HepG2 (cell line): ENCODE results near the gene STIM2. TPM values are rescaled to one million over a fixed set of nuclear protein-coding genes. Genes with fewer than 3 reads are reported as not detected.

Experiments
- ATAC-seq: fragments of 200-7000 bp; cut with Tn5 transposase; 3 replicates; pipeline ENCODE4 v1.9.1; 2020; ENCODE audit warnings: mild to moderate bottlenecking, moderate library complexity
- BruUV-seq: library from RNA; stranded (reverse); fragments of 400-500 nt; replicated peaks from 2 replicates; lab custom pipeline; 2021; lab: Mats Ljungman, UMichigan
- CTCF ChIA-PET: fragments of 300-600 bp; formaldehyde crosslinking; extraction: SDS; loops from one replicate; lab custom pipeline; 2021; ENCODE audit warnings: low total read pairs, inconsistent platforms, low intra/inter-chr PET ratio; lab: Yijun Ruan, JAX
- POLR2A ChIA-PET: fragments of 350-600 bp; sonication (Branson Sonifier 250); formaldehyde crosslinking; loops from one replicate; lab custom pipeline; 2020; ENCODE audit warnings: antibody characterized with exemption, inconsistent platforms; lab: Yijun Ruan, JAX
- DNase-seq: peaks from one replicate; pipeline ENCODE4 v3.0.0-alpha.2; 2015; ENCODE audit warnings: low spot score
- FAIRE-seq: peaks from 3 replicates; lab custom pipeline; 2011; peaks lifted over from hg19 to GRCh38; lab: Jason Lieb, UNC
- H2AFZ ChIP-seq: one replicate; pipeline ENCODE4 v1.6.1; 2011; ENCODE audit warnings: low read length, inconsistent platforms
- H3K27ac ChIP-seq: fragments of 300-600 bp; 3 replicates; pipeline ENCODE4 v1.8.0; 2011; ENCODE audit warnings: mixed run types, mild to moderate bottlenecking, mixed read lengths, low read length, inconsistent platforms; ENCODE audit not compliant: insufficient read depth; ENCODE audit errors: extremely low read length
- H3K27me3 ChIP-seq, 2 experiments: fragments of 200-600 bp in 1 of 2; 2 replicates in 1 of 2; 3 replicates in 1 of 2; pipeline versions ENCODE4 v1.6.0 to v1.8.0; 2011; ENCODE audit warnings: low read length in 2 of 2, mild to moderate bottlenecking in 2 of 2, moderate library complexity in 2 of 2, inconsistent platforms in 1 of 2; ENCODE audit not compliant: insufficient read depth in 2 of 2, control insufficient read depth in 1 of 2
- H3K36me3 ChIP-seq, 2 experiments: fragments of 200-600 bp in 1 of 2; replicated peaks in 1 of 2; 2 replicates in 1 of 2; 3 replicates in 1 of 2; pipeline versions ENCODE4 v1.5.1 to v1.8.0; 2011; ENCODE audit warnings: low read length in 2 of 2, inconsistent platforms in 1 of 2; ENCODE audit not compliant: insufficient read depth in 2 of 2, control insufficient read depth in 1 of 2
- H3K4me1 ChIP-seq: 2 replicates; pipeline ENCODE4 v1.5.1; 2012; ENCODE audit warnings: low read length, inconsistent platforms; ENCODE audit not compliant: insufficient read depth
- H3K4me2 ChIP-seq: 2 replicates; pipeline ENCODE4 v1.6.0; 2011; ENCODE audit warnings: low read depth, low read length, inconsistent platforms
- H3K4me3 ChIP-seq, 3 experiments: fragments of 200-600 bp in 1 of 3; sonication (generic), shearing (Covaris generic) in 1 of 3; replicated peaks in 1 of 3; 2 replicates each; pipeline ENCODE4 v1.5.1; 2011 to 2016; ENCODE audit warnings: low read length in 3 of 3, inconsistent platforms in 2 of 3, low read depth in 2 of 3, mild to moderate bottlenecking in 2 of 3, control low read depth in 1 of 3, mixed read lengths in 1 of 3; ENCODE audit not compliant: insufficient read depth in 1 of 3
- H3K79me2 ChIP-seq: one replicate; pipeline ENCODE4 v1.6.1; 2011; ENCODE audit warnings: low read length, inconsistent platforms; ENCODE audit not compliant: insufficient read depth
- H3K9ac ChIP-seq: 2 replicates; pipeline ENCODE4 v1.6.0; 2011; ENCODE audit warnings: mild to moderate bottlenecking, low read depth, low read length, inconsistent platforms; ENCODE audit not compliant: insufficient read depth
- H3K9me3 ChIP-seq: 2 replicates; pipeline ENCODE4 v1.5.1; 2012; ENCODE audit warnings: mild to moderate bottlenecking, low read length
- H4K20me1 ChIP-seq: 2 replicates; pipeline ENCODE4 v1.6.0; 2011; ENCODE audit warnings: inconsistent platforms, mild to moderate bottlenecking, low read length, moderate library complexity; ENCODE audit not compliant: insufficient read depth
- CC2D1A ChIP-seq: sonication (generic); formaldehyde crosslinking; IDR thresholded peaks from 2 replicates; pipeline ENCODE4 v1.8.1; 2023; ENCODE audit warnings: mild to moderate bottlenecking, missing genetic modification reagents
- EEA1 ChIP-seq: sonication (generic); formaldehyde crosslinking; IDR thresholded peaks from 2 replicates; pipeline ENCODE4 v1.5.1; 2020; ENCODE audit warnings: mild to moderate bottlenecking, missing genetic modification reagents, borderline replicate concordance
- EHMT2 ChIP-seq: fragments of 200-600 bp; sonication (generic); IDR thresholded peaks from 2 replicates; pipeline ENCODE4 v1.7.0; 2017; ENCODE audit warnings: antibody characterized with exemption, low read depth, low read length, borderline replicate concordance
- GPN1 ChIP-seq: sonication (generic); formaldehyde crosslinking; IDR thresholded peaks from 2 replicates; pipeline ENCODE4 v1.5.1; 2020; ENCODE audit warnings: missing genetic modification reagents, borderline replicate concordance
- LRRFIP1 ChIP-seq: sonication (generic); formaldehyde crosslinking; conservative IDR thresholded peaks from 2 replicates; pipeline ENCODE4 v1.4.0; 2020; ENCODE audit warnings: missing genetic modification reagents
- REL ChIP-seq: sonication (generic); formaldehyde crosslinking; conservative IDR thresholded peaks from 2 replicates; pipeline ENCODE4 v1.8.0; 2022; ENCODE audit warnings: mild to moderate bottlenecking, missing genetic modification reagents, moderate library complexity
- RFX3 ChIP-seq: IDR thresholded peaks from 2 replicates; pipeline ENCODE4 v1.6.1; 2016; ENCODE audit warnings: missing biosample characterization, missing genetic modification reagents
- ZNF3 ChIP-seq: IDR thresholded peaks from 2 replicates; pipeline ENCODE4 v1.7.0; 2017; ENCODE audit warnings: inconsistent platforms
- ZNF564 ChIP-seq: sonication (generic); formaldehyde crosslinking; IDR thresholded peaks from 2 replicates; pipeline ENCODE4 v1.8.1; 2023; ENCODE audit warnings: mild to moderate bottlenecking, missing genetic modification reagents
- ZNF841 ChIP-seq: sonication (generic); formaldehyde crosslinking; IDR thresholded peaks from 2 replicates; pipeline ENCODE4 v1.8.1; 2023; ENCODE audit warnings: missing genetic modification reagents, borderline replicate concordance
- ZSCAN12 ChIP-seq: sonication (generic); formaldehyde crosslinking; IDR thresholded peaks from 2 replicates; pipeline ENCODE4 v1.9.0; 2021; ENCODE audit warnings: mild to moderate bottlenecking, missing genetic modification reagents
- in situ Hi-C: cut with HindIII; loops from 2 replicates; pipeline ENCODE4 v1.10.0; 2017; ENCODE audit warnings: low pct_unique_long_range_greater_than_20kb; ENCODE audit not compliant: extremely low pct_ligation_motif_present
- intact Hi-C: fragments of 100-400 bp; cut with micrococcal nuclease; formaldehyde crosslinking; loops from one replicate; pipeline ENCODE4 v1.10.0; 2022; ENCODE audit not compliant: unreplicated experiment
- polyA plus RNA-seq, 8 experiments: library from polyadenylated mRNA; depleted of rRNA in 3 of 8; stranded (reverse) in 7 of 8; unstranded in 1 of 8; fragments of >200 nt; fragmentation: Illumina TruSeq in 4 of 8; extraction: Trizol in 4 of 8; gene quantifications; 2 replicates each; pipeline versions ENCODE4 v1.2.1 to v1.2.3, GENCODE V29; 2011 to 2016; ENCODE audit warnings: low read depth in 4 of 8, missing spikeins in 1 of 8, mixed read lengths in 1 of 8; ENCODE audit not compliant: insufficient read depth in 1 of 8
- total RNA-seq, 5 experiments: library from RNA; depleted of rRNA; stranded (reverse); fragments of >200 nt; fragmentation: Illumina TruSeq; extraction: Trizol; gene quantifications; 2 replicates each; pipeline ENCODE4 v1.2.3, GENCODE V29; 2016; ENCODE audit warnings: low read depth in 1 of 5
- TF ChIP-seq, protein P1 (sequence below): IDR thresholded peaks from 2 replicates; pipeline ENCODE4 v1.6.1; 2016; ENCODE audit warnings: low read depth, borderline replicate concordance
- TF ChIP-seq, protein P2 (sequence below): sonication (generic); formaldehyde crosslinking; IDR thresholded peaks from 2 replicates; pipeline ENCODE4 v1.8.1; 2023; ENCODE audit warnings: mild to moderate bottlenecking, missing genetic modification reagents

The STIM2 gene
- total and polyA plus RNA-seq, 2 of the 13 experiments (the other 11 are each of a cell fraction or from before 2014, with no cell fraction given): 19.3 to 19.4 TPM

GRCh38 chr4:26947318-26947717 lies 86.7 kb downstream of the STIM2 start (continued):
- TF ChIP-seq RFX3 (CRISPR knock-in tag): no peak
- no peak for TF ChIP-seq EEA1
- TF ChIP-seq, protein P1, sequence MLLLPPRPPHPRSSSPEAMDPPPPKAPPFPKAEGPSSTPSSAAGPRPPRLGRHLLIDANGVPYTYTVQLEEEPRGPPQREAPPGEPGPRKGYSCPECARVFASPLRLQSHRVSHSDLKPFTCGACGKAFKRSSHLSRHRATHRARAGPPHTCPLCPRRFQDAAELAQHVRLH (CRISPR knock-in tag): no peak
- TF ChIP-seq LRRFIP1 (CRISPR knock-in tag): no peak
- TF ChIP-seq REL: no peak
- no peak for TF ChIP-seq ZSCAN12 (CRISPR knock-in tag)
- no peak for TF ChIP-seq GPN1 (CRISPR knock-in tag)
- no peak for TF ChIP-seq ZNF3 (CRISPR knock-in tag)
- TF ChIP-seq, protein P2, sequence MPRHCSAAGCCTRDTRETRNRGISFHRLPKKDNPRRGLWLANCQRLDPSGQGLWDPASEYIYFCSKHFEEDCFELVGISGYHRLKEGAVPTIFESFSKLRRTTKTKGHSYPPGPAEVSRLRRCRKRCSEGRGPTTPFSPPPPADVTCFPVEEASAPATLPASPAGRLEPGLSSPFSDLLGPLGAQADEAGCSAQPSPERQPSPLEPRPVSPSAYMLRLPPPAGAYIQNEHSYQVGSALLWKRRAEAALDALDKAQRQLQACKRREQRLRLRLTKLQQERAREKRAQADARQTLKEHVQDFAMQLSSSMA (CRISPR knock-in tag): no peak

DNA sequence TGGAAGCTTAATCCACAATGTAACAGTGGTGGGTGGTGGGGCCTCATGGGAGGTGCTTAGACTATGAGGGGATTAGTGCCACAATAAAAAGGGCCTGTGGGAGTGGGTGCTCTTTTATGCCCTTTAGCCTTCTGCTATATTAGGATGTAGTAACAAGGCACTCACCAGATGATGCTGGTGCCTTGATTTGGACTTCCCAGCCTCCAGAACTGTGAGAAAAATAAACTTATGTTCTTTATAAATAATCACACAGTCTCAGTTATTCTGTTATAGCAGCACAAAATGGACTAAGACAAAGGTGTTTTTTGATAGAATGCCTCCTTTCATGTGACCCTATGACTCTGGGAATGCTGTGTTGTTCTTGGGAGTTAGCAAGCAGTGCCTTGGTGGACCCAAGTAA lies 89.8 kb downstream of the STIM2 start:
- Histone ChIP-seq H3K36me3 (no peaks in the 10 kb centered on the region), H3K79me2 (no peaks in the 10 kb centered on the region), H3K4me3 (no peak overlapping the region), H3K9ac (no peak overlapping the region), H3K9me3 (no peaks in the 10 kb centered on the region), H3K4me1 (no peaks in the 10 kb centered on the region), H3K27ac (no peak overlapping the region), H4K20me1 (no peaks in the 10 kb centered on the region), H3K4me2 (no peak overlapping the region), H3K27me3 (no peaks in the 10 kb centered on the region), H2AFZ (no peak overlapping the region)
- intact Hi-C loops: no loop called here
- DNase-seq (no peak), ATAC-seq (no peak), FAIRE-seq (no peak)
- CTCF ChIA-PET: no interaction called here
- in situ Hi-C loops: no loop called here
- POLR2A ChIA-PET: no interaction called here
- TF ChIP-seq ZNF564 (CRISPR knock-in tag) (peak; percentile 96), EHMT2 (no peak), CC2D1A (no peak), ZNF841 (no peak)
- BruUV-seq: no TSS peak
